ENCODE data around the gene MLPH. TPM values are rescaled to one million over a fixed set of nuclear protein-coding genes. Genes with fewer than 3 reads are reported as not detected.
A peak's percentile ranks its signal among the peaks of the same experiment; 100 is the strongest.

The MLPH gene
- total RNA-seq, 1 donor = 40.6 TPM

DNA sequence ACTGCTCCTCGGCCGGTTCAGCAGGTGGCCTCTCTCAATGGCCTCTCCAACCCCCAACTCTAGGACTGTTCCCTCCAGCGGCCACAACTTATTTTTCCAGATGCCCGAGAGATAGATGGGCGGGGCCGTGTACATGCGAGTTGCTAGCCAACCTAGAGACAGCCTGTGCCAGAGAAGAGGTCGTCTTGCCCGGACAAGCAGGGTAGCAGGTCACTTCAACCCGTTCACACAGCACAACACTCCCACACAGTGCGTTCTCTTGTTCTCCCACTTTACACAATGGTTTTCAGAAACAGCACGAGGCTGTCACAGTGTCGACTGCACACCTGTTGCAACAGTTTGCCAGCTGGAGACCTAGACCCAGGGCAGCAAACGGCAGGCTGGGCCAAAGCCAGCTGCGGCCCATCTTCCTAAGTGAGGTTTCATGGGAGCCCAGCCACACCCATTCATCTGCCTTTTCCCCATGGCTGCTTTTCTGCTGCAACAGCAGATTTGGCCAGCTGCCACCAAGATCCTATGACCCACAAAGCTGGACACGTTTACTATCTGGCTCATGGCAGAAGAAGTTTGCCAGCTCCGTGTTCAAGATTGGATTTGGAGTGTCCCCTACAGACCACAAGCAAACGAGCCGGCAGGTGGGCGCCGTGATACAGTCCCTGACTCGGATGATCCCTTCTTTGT is 72.0 kb downstream of the MLPH start:
- H3K4me3 ChIP-seq (ENCODE audit: low read depth, low read length) = no peak overlapping the region
- peak; percentile 7 for TF ChIP-seq CTCF (IDR thresholded peaks at IDR 0.05; ENCODE audit: insufficient read depth, low read depth, low read length)
- DNase-seq (ENCODE audit: low read depth) = peak; percentile 97

DNA sequence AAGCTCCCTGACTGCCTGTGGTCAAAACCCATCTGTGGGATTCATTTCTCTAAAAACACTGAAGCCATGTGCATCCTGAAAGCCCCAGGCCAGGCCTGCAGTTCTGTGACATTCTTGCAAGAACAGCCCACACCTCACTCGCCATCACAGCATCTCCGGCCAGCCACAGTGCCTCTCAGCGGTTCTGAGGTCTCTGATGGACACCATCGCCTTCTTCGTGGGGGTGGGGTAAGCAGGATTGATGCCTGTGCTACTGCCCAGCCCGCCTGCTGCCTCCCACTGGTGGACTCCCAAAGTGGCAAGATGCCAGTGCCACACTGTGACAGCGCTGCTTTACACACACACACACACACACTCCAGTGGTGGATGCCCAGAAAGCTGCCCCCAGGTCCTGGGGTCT is 74.2 kb downstream of the MLPH start:
- no peak overlapping the region for H3K4me3 ChIP-seq (ENCODE audit: low read depth, low read length)
- DNase-seq (ENCODE audit: low read depth) = no peak
- TF ChIP-seq CTCF (IDR thresholded peaks at IDR 0.05; ENCODE audit: insufficient read depth, low read depth, low read length) = no peak

GRCh38 chr2:237563816-237564215 is 76.8 kb downstream of the MLPH start:
- peak; percentile 36 for DNase-seq (ENCODE audit: low read depth)
- TF ChIP-seq CTCF (IDR thresholded peaks at IDR 0.05; ENCODE audit: insufficient read depth, low read depth, low read length) = no peak
- no peak overlapping the region for H3K4me3 ChIP-seq (ENCODE audit: low read depth, low read length)

DNA sequence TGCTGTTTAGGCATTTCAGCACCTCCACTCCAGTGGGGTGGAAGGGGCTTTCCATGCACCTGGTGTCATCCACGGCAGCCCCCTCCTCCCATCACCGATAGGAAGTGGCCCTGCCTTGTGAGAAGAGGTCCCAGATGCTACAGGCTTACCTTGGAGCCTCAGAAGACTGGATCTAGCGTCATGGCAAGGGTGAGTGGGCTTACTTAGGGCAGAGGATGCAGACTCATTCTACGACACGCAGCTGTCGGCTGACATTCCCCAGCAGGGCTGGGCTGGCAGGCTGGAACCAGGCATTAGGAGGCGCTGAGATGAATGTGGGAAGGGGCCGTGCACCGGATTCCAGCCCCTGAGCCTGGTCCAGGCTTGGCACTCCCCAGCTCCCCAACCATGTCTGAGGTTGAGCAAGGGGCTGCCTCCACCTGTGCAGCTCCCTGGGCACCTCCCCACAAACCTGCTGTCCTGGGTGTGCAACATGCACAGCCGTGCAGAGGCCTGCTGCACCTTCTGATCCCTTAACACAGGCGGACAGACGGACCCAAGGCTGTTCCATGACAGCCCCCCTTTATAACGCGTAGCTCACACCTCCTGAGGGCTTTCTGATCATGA is 77.6 kb downstream of the MLPH start:
- no peak for DNase-seq (ENCODE audit: low read depth)
- no peak overlapping the region for H3K4me3 ChIP-seq (ENCODE audit: low read depth, low read length)
- TF ChIP-seq CTCF (IDR thresholded peaks at IDR 0.05; ENCODE audit: insufficient read depth, low read depth, low read length) = no peak

- no peak for TF ChIP-seq CTCF (IDR thresholded peaks at IDR 0.05; ENCODE audit: insufficient read depth, low read depth, low read length)
- no peak overlapping the region for H3K4me3 ChIP-seq (ENCODE audit: low read depth, low read length)
- DNase-seq (ENCODE audit: low read depth) = no peak
Observed at GRCh38 chr2:237565974-237566373, 78.9 kb downstream of the MLPH start.

DNA sequence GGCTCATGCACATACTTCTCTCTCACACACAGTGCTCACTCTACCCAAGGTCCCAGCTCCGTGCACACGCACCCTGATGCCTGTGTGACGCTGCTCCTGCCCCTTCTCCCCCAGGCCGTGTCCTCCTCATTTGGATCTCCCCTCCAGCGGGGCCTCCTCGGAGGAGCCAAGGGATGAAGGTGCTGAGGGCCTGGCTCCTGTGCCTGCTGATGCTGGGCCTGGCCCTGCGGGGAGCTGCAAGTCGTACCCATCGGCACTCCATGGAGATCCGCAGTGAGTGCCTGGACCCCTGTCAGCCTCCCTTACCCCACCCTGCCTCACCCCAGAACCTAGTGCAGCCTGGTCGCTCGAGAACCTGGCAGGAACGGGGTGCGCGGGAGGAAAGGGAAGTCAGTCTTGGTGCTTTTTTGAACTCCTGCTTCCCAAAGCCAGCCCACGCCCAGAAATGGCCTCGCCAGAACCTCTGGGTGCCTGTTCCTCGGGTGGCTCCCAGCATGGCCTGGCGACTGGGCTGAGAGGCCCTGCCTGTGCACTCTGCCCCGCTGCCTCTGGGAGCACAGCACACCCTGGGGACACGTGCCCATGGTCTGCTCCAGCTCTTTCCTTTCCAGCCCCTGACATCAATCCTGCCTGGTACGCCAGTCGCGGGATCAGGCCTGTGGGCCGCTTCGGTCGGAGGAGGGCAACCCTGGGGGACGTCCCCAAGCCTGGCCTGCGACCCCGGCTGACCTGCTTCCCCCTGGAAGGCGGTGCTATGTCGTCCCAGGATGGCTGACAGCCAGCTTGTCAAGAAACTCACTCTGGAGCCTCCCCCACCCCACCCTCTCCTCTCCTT is 79.6 kb downstream of the MLPH start, which contains the start of gene PRLH:
Gene PRLH (plus strand): TSS at position 174 of the 835 bp plus-strand sequence. CDS start 0 bp downstream, at position 174.
- no peak within 1 kb of the TSS for H3K4me3 ChIP-seq (ENCODE audit: low read depth, low read length)
- no peak for DNase-seq (ENCODE audit: low read depth)
- no peak for TF ChIP-seq CTCF (IDR thresholded peaks at IDR 0.05; ENCODE audit: insufficient read depth, low read depth, low read length)
